GM18867 (cell line): ENCODE measurements around the gene CCL16.
A peak's percentile ranks its signal among the peaks of the same experiment; 100 is the strongest.

Source experiments
- ATAC-seq: cut with Tn5 transposase; IDR thresholded peaks from one replicate; pipeline ENCODE4 v1.9.1; 2021; ENCODE audit warnings: mild to moderate bottlenecking, moderate library complexity; ENCODE audit not compliant: unreplicated experiment

CCL16 gene

DNA sequence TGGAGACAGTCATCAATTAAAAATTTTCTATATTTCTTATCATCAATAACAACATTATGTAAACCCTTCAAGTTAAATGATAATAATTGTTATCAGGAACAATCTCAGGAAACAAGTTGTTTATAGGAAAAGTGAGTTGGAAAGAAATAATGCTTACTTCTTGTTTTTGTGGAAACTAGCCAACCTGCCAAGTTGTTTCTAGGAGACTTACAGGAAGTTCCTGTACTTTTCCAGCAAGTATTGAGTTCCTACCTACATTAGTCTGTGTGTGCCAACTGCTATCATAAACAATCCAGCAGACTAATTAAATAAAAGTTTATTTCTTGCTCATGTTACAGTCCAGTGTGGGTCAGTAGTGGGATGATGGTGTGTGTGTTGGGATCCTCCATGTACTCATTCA, 6.9 kb upstream of the CCL16 start:
- ATAC-seq, result no peak

DNA sequence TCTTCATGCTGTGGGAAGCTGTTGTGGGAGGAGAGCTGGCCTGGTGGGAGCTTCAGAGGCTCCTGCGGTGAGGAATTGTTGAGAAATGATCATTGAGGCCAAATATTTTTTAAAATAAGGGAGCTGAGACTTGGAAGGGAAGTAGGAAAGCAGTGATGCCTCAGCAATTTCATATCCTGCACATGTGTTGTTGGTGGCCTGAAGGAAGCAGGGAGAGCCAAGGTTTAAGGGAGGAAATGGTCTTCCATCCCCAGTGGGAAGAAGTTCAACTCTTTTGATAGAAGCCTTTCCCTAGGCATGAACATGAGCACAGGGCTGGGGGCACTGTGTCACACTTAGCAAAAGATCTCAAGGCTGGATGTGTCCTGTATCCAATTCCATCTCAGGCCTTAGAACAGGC, 5.3 kb upstream of the CCL16 start, which contains the start of gene CCL14:
Gene CCL14 (minus strand): TSS at position 87 of the 400 bp plus-strand sequence. CDS start 80 bp downstream, at position 7.
- no peak for ATAC-seq

DNA sequence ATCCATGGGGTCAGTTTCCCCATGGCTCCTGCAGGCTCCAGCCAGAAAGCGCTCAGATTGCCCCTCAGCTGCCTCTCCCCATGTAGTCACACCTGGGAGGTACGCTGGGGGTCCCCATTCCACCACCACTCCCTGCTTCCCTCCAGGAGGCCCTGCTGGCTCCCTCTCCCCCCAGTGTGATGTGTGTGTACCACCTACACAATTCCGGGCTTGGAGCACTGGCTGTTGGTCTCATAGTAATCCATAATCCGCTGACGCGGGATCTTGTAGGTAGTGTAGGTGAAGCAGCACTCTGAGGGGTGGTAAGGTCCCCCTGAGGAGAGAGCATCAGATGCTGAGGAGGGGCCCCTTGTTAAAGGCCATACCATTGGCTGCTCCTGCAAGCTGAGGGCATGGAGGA, 2.8 kb upstream of the CCL16 start:
- no peak for ATAC-seq

DNA sequence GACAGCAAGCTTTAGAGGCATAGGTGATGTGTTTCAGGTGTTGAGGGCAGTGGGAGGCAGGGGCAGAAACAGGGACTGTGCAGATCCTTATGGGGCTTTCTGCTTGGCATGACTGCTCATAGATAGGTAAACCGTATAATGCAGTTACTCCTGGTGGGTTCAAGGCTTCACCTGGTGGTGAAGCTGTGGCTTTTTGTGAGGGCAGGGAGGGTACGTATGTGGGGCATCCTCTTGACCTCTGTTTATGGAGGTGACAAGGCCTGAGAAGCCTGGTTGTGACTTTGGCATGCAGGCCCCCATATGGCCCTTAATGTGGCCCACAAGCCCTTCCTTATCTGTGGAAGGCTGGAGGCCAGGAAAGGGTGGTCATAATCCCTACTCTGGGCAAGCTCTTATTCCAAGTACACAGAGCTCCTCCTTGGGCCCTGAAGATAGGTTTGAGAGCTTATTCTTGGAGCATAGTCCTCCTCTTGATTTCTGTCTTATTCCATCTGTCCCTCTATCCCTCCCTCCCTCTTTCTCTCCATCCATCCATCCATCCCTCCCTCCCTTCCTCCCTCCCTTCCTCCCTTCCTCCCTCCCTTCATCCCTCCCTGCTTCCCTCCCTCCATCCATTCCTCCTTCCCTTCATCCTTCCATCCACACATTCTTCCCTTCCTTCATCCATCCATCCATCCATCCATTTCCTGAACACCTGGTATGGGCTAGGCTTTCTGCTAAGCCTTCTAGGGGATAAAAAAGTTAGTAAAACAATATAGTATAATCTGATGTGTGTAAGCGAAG, 1.3 kb upstream of the CCL16 start:
- ATAC-seq, result no peak

DNA sequence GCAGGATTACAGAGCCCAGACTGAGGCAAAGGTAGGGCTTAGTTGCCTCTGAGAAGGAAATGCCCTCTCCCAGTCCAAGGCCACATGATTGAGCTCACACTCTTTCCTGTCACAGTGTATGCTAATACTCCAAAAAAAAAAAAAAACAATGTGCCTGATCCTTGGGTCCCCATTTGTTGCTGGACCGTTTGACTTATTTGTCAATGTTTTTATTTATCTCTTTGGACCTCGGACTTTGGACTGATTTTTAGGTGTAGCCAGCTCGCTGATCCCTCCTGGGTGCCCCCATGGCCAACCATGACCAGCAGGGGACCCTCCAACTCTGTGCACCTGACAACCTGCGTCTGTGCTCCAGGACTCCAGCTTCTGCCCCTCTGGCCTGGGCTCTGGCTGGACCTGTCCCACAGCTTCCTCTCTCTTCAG, 622 bp upstream of the CCL16 start:
- no peak for ATAC-seq

DNA sequence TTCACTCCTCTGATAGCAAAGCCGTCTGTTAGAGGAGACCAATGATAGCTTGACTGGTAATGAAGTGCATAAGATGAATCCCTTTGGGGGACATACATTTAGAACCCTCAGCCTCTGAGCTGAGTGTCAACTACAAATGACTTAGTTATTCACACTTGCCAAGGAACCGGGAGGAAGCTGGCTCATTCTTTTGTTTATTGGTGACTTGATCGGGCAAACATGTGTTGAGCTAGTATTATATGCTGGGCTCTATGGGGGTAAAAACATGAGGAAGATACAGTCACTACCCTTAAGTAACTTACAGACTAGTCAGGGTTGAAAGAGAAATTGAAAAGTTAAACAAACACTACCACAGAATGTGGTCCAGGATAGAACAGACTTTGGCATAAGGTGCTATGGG, 3.0 kb downstream of the CCL16 start:
- no peak for ATAC-seq

DNA sequence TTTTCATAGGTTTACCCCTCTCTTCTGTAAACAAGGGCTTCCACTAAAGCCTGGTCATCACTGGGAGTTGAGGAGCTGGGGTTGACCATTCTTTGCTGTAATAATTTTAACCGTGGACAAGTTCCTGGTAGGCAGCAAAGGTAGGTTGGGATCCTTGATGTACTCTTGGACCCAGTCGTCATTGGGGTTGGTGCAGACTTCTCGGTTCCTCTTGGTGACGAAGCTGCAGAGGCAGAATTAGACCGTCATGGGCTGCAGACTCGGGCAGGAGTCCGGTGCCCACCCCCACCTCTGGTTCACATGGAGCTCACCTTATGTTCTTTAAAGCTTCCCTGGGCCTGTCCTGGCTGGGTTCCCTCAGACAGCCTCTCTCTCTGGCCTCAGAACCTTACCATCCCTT, 3.8 kb downstream of the CCL16 start:
- no peak for ATAC-seq

DNA sequence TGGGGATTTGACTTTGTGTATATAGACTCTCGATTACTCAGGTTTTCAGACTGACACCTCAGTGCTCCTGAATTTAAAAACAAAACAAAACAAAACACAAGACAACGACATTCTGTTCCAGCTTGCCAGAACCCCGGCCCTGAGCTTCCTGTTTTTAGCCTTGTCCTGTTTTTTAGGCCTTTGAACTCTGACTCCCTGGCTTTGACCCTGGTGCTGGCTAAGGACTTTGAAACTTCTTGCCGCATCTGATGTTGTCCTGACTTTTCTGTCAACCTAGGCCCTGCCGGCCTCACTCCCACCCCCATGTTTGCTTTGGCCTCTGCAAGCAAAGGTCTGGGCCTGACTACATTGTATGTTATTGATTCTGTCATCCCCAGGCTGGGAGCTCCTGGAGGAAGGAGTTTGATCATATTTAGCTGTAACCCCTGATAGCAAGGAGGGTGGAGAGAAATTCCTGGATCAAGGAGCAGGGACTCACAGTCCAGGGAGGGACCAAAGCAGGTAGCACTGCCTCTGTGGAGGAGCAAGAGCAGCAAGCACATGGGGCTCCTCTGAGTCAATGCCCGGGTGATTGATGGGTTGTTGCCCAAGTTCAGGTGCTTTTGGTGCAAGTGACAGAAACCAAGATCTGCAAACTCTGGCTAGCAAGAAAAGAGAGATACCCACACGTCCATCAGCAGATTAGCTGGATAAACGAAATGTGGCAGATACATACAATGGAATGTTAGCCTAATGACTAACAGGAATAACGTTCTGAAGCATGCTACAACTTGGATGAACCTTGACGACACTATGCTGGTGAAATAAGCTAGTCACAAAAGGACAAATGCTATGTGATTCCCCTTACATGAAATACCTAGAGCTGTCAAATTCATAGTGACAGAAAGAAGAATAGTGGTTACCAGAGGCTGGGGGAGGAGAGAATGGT, 7.7 kb downstream of the CCL16 start:
- no peak for ATAC-seq

DNA sequence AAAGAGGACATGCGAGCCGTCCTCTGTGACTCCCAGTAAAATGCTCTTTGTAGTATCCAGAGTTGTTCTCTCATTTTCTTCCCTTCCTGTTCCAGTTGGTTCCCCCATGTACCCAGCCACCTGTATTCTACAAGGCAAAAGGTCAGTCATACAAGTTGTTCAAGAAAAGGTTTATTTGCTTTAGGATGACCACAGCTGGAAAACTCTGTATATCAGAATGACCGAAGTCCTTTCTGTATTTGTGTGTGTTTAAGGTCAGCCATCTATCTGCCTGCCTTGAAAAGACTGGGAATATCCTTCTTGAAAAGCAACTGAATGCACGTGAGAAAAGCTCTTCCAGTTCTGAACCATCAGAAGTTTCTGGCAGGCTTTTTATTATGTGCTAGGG, 8.4 kb downstream of the CCL16 start:
- ATAC-seq, result no peak

DNA sequence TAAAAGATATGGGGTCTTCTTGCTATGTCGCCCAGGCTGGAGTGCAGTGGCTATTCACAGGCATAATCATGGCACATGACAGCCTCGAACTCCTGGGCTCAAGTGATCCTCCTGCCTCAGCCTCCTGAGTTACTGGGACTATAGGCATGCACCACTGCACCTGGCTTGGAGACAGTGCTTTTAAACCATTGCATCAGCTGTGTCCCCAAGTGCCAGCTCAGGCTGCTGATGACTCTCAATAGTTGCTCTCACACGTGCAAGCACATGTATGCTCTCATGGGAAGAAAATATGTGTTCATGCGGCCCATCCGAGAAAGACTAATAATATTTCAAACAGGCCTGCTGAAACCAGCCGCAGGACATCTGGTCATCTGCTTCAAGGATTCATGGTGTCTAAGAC, 8.8 kb downstream of the CCL16 start:
- no peak for ATAC-seq

DNA sequence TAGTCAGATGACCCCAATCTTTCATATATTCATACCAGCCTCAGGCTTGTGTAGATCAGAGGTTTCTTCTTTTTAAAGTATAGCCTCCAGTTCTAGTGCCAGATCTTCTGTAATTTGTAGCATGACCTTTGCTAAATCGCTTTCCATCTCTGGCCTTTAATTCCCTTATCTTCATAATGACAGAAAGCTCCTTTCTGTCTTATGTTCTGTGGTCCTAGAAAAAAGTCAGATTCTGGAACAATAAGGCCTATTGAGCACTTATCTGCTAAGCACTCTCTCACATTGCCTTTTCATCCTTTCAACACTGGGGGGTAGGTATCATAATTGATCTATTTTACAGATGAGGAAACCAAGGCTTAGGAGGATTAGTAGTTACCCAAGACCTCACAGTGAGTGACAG, 9.2 kb downstream of the CCL16 start:
- no peak for ATAC-seq

DNA sequence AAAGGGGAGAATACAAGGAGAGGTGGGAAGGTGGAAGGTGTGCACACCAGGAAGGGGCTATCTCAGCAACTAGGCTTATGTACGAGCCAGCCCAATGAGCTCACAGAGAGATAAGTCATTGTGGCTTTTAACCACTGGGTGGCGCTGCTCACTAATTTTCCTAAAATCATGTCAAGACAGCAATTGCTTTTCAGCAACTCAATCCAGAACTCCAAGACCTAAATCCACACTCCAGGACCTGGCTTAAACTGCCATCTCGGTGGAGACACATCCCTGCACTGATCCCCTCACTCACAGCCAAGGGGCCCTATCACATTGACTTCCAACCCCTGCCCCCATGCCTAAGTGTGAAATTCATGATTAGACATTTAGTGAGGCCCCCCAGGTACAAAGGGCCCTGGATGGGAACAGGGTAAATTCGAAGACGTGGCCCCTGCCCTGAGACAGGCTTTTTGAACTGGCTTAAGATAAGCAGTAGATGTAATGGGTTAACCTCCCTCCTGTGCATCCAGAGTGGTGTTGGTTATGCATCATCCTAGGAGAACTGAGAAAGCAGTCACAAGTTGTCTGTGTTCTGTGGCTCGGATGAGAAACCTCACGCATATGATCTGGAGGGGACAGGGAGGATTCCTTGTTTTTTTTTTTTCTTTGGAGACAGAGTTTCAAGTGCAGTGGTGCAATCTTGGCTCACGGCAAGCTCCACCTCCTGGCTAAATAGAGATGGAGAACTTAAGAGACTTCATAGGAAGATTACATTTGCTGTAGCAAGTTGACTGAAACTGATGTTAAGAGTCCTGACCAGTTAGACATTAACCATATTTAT, 11.5 kb downstream of the CCL16 start:
- ATAC-seq, result no peak

DNA sequence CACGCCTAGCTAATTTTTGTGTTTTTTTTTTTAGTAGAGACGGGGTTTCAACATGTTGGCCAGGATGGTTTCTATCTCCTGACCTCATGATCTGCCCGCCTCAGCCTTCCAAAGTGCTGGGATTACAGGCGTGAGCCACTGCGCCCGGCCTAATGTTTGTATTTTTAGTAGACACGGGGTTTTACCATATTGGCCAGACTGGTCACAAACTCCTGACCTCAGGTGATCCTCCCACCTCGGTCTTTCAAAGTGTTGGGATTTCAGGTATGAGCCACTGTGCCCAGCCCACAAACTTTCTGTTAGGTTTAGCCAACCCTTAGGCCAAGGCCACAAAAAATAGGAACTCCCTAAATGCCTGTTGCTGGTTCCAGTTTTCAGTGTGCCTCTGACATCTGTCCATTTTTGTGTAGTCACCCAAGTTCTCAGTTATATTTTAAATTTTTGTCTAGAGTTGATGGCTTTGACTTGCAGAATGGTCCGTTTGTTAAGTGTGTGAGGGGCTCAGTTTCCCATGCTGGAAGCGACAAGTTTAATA, 12.7 kb downstream of the CCL16 start:
- ATAC-seq, result no peak

DNA sequence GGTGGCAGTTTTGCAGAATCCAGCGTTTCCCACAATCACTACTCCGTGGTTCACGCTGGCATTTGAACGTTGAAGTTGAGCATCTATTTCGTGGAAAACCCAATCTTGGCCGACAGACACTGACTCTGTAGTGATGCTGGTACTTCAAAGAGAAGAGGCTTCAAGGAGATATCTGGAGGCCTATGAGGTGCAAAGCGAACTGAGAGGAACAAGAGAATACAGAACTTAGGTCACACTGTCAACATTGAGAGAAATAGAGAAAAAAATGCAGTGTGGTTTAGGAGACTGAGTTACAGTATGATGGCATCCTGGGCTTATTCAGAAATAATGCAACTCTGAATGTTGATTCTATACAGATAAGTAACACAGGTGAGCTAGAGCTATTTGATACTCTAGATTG, 16.0 kb downstream of the CCL16 start:
- ATAC-seq, result no peak

DNA sequence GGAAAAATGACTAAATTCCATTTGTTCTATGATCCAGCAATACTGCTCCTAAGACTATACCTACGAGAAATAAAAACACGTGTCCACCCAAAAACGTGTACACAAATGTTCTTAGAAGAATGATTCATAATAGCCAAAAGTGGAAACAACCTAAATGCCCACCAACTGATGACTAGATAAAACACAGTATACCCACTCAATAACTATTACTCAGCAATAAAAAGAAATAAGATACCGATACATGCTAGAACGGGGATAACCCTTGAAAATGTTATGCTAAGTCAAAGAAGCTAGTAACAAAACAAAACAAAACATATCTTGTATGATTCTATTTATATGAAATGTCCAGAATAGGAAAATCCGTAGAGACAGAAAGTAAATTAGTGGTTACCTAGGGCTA, 17.6 kb downstream of the CCL16 start:
- ATAC-seq, result no peak

DNA sequence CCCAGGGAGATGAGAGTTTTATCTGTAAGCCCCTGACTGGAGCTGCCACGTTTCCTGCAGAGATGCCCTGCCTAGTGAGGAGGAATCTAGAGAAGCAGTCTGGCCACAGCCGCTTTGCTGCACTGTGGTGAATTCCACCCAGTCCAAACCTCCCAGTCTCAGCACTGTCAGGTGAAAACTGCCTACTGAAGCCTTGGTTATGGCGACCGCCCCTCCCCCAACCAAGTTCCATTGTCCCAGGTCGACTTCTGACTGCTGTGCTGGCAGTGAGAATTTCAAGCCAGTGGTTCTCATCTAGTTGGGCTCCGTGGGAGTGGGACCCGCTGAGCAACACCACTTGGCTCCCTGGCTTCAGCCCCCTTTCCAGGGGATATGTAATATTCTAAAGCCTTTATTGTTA, 27.6 kb downstream of the CCL16 start:
- no peak for ATAC-seq

DNA sequence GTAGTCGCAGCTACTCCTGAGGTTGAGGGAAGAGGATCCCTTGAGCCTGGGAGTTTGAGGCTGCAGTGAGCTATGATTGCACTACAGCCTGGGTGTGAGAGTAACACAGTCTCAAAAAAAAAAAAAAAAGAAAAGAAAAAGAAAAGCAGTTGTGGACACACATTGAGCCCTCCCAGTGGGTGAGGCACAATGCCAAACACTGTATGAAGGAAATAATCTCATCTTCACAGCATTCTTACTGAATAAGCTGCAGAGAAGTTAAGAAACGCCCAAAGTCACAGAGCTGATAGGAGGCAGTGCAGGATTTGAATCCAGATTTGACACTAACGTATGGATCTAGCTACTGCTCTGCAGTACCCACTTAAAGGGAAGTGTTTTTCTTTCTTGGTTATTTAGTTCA, 31.9 kb downstream of the CCL16 start:
- ATAC-seq, result no peak

DNA sequence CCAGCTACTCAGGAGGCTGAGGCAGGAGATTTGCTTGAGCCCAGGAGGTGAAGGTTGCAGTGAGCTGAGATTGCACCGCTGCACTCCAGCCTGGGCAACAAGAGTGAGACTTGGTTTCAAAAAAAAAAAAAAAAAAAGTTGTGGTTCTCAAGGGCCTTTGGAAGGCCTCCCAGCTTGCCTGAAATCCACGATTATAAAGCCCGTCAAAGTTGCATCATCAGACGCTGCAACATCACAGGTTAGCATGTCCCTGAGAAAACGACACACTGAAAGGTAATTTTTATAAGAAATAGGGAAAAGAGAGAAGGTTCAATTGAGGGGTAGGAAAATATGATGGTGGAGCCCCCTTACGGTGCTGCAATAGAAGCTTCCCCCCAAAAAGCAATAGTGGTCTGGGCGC, 33.2 kb downstream of the CCL16 start:
- no peak for ATAC-seq

DNA sequence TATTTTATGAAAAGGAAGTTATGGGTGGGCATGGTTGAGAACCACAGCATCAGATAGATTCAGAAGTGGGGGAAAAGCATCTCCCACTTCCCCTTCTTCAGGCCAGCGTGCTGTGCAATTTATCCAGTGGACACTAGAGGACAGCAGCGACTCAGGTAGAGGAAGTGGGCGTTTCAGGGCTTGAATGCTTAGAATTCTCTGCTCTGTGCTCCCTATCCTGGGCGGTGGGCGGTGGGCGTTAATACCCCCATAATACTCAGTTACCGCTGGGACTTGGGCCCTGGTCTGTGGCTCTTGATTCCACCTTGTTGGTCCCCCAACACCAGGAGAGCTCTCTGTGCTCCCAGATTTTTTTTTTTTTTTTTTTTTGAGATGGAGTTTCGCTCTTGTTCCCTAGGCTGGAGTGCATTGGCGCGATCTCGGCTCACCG, 34.1 kb downstream of the CCL16 start:
- ATAC-seq, result peak; percentile 44

DNA sequence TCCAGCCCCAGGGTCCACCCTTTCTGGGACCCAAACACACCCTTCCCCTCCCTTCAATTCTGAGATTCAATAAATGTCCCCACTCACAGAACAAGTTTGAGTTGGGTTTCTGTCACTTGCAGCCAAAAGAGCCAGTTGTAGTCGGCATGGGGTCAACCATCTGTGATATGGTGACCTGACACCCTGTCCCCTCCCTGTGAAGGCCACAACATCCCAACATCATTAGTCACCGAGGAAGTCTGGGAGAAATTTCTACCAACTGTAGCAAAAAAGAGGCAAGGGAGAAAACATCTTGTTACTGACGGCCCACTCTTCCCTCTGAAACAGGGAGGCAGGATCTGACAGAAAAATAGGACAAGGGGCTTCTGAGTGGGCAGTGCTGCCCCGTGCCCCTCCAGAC, 37.1 kb downstream of the CCL16 start:
- no peak for ATAC-seq

DNA sequence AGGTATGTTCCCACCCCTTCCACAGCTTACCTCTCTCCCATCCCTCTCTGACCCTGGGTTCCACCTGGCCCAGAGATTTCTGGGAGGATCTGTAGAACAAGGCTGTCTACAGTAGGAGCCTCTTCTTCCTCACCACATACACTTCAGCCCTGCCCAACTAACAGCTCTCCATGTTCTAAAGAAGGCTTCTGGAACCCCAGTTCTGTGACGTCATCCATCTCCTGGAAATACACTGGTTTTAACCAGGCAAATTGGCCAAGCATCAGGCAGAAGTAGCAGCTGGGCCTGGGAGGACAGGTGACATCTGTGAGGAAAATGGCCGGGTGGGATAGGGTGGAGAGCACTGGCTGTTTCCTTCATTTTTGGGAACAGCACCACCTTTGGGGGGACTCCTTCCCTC, 37.8 kb downstream of the CCL16 start, which contains the start of gene LYZL6:
Gene LYZL6 (minus strand): TSS at position 177 of the 400 bp plus-strand sequence. CDS start 4,357 bp downstream, outside the sequence.
- ATAC-seq, result no peak
